Measurements from ENCODE around the gene HELZ2.

Gene HELZ2

DNA sequence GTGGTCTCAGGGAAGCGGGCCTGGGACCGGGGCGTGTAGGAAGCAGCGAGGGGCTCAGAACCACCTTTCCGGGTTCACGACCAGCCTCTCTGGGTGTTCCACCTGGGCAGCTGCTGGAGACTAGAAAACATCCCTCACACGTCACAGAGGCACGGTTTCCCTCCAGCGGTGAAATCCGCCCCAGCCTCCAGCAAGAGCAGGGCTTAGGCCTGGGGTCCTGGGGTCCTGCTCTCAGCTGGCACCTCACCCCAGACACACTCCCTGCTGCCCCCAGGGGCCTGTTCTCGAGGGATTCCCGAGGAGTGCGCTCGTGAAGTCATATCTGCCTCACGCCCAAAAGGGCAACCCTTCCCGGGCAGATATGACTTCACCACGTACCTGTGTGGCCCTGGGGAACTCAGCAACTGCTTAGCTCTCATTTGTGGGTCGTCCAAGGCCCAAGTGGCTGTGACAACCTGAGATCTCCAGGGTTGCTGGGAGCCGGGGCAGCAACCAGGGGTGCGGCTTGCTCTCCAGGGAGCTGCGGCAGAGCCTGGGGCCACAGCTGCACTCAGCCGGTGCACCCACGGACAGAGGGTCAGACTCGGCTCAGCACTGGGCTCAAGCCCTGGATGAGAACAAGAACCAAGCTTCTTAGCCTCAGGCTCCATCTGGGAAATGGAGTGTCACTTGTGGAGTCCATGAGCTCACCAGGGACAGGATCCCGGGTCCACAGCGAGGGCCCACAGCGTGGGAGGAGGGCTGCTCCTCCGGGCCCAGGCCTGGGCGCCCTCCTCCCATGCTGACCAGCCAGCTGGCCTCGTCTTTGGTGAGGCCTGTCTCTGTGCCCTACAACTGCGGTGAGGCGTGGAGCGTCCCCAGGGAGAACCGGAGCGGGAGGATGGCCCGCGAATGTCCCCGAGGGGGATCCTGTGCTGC, 19.4 kb downstream of the HELZ2 start:
- H3K27me3 ChIP-seq (ENCODE audit: control insufficient read depth, insufficient read depth, low read length) = peaks cover 4% of the 10 kb centered on the region
- H3K4me1 ChIP-seq (ENCODE audit: control insufficient read depth, insufficient read depth, low read length) = no peaks in the 10 kb centered on the region
- no peaks in the 10 kb centered on the region for H3K36me3 ChIP-seq (ENCODE audit: control insufficient read depth, insufficient read depth, low read length)
- no peak overlapping the region for H3K27ac ChIP-seq (ENCODE audit: low read depth, low read length)
- no peak overlapping the region for H3K9ac ChIP-seq (ENCODE audit: low read length)
- H3K4me3 ChIP-seq (ENCODE audit: low read length) = no peak overlapping the region

DNA sequence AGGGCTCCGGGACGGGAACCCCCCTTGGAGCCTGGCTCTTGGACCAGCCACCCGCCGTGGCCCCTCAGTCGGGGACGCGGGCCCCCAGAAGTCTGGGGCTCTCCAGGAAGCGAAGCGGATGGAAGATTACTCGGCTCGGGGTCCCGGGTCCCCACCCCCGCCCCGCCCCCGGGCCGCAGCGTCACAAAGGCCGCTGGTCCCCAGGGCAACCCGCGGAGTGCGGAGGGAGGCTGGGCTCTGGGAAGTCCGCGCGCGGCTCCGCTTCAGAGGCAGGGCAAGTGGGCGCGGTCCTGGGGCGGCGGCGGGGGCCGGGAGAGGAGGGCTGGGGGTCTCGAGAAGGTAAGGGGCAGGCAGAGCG, 20.1 kb downstream of the HELZ2 start, which contains the start of gene FNDC11:
Gene FNDC11 (plus strand): TSS at position 227 of the 358 bp plus-strand sequence. CDS start 1,505 bp downstream, outside the sequence.
- H3K27ac ChIP-seq (ENCODE audit: low read depth, low read length) = no peak within 1 kb of the TSS
- peak within 1 kb of the TSS; percentile 52 for H3K4me3 ChIP-seq (ENCODE audit: low read length)
- H3K27me3 ChIP-seq (ENCODE audit: control insufficient read depth, insufficient read depth, low read length) = peaks cover 4% of the 10 kb centered on the region
- H3K9ac ChIP-seq (ENCODE audit: low read length) = no peak within 1 kb of the TSS
- H3K36me3 ChIP-seq (ENCODE audit: control insufficient read depth, insufficient read depth, low read length) = no peaks in the 10 kb centered on the region
- H3K4me1 ChIP-seq (ENCODE audit: control insufficient read depth, insufficient read depth, low read length) = no peaks in the 10 kb centered on the region

DNA sequence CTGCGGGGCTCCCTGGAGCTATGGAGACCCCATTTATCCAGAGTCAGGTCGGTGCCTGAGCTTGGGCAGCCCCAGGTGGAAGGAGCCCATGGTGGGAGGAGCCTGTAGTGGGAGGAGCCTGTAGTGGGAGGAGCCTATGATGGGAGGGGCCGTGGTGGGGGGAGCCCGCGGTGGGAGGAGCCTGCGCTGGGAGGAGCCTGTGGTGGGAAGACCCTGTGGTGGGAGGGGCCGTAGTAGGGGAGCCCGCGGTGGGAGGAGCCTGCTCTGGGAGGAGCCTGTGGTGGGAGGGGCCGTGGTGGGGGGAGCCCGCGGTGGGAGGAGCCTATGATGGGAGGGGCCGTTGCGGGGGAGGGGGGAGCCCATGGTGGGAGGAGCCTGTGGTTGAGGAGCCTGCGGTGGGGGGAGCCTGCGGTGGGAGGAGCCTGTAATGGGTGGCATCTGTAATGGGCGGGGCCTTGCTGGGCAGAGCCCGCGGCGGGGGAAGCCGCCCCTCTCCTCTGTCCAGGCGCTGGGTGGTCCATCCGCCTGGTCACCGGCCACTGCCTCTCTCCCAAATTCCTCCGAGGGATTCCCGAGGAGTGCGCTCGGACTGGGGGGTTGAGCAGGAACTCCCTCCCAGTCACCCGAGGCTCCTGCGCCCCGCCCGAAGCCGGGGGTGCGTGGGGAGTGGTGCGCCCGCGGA, 20.6 kb downstream of the HELZ2 start:
- H3K9ac ChIP-seq (ENCODE audit: low read length) = no peak overlapping the region
- H3K4me3 ChIP-seq (ENCODE audit: low read length) = peak overlapping the region; percentile 52
- no peak overlapping the region for H3K27ac ChIP-seq (ENCODE audit: low read depth, low read length)
- no peaks in the 10 kb centered on the region for H3K4me1 ChIP-seq (ENCODE audit: control insufficient read depth, insufficient read depth, low read length)
- peaks cover 7% of the 10 kb centered on the region for H3K27me3 ChIP-seq (ENCODE audit: control insufficient read depth, insufficient read depth, low read length)
- no peaks in the 10 kb centered on the region for H3K36me3 ChIP-seq (ENCODE audit: control insufficient read depth, insufficient read depth, low read length)

DNA sequence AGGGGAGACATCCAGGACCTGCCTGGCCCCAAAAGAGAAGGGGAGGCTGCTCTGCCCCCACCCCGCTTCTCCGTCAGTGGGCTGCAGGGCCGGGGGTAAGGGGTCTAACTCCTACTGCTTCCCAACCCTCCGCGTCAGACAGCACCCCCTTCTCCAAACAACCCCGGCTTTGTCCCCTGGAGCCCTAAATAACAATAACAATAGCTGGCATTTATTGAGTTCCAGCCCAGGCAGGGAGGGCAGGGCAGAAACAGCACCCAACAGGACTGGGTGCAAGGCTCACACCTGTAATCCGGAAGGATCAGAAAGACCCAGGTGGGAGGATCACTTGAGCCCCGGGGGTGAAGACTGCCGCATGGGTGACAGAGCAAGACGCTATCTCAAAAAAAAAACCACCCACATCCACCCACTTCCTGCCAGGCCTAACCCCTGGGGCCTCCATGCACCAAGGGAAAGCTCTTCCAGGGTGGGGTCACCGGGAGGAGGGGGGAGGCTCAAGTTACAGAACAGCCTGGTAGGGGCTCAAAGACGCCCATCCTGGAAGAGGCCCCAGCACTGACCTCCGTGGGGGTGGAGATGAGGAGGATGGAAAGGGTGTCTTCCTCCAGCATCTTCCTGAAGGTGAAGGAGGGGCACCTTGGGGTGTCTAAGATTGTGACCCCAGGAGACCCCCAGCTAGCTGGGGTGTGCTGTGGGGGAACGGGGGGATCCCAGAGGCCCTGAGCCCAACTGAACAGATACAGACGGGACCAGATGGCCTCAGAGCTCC, 21.4 kb downstream of the HELZ2 start:
- Histone ChIP-seq H3K9ac (ENCODE audit: low read length) (no peak overlapping the region), H3K4me3 (ENCODE audit: low read length) (no peak overlapping the region)

DNA sequence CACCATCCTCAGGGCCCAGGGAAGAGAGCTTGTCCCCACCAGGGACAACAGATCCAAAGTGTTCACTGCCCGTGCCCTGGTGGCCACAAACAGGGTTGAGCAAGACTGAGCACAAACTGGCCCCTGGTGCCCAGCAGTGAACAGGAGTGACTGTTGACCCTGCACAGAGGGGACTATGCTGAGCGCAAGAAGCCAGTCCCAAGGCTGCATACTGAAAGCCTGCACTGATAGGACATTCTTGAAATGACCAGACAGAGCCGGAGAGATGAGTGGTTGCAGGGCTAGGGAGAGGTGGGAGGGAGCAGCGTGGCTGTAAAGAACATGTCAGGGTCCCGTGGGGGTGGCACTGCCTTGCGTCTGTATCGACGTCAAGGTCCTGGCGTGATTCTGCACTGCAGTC, 23.0 kb downstream of the HELZ2 start:
- no peak overlapping the region for H3K4me3 ChIP-seq (ENCODE audit: low read length)
- H3K36me3 ChIP-seq (ENCODE audit: control insufficient read depth, insufficient read depth, low read length) = no peaks in the 10 kb centered on the region
- H3K27ac ChIP-seq (ENCODE audit: low read depth, low read length) = no peak overlapping the region
- peaks cover 7% of the 10 kb centered on the region for H3K27me3 ChIP-seq (ENCODE audit: control insufficient read depth, insufficient read depth, low read length)
- H3K4me1 ChIP-seq (ENCODE audit: control insufficient read depth, insufficient read depth, low read length) = no peaks in the 10 kb centered on the region
- H3K9ac ChIP-seq (ENCODE audit: low read length) = no peak overlapping the region

More for the DNA sequence above, 21.4 kb downstream of the HELZ2 start:
- Histone ChIP-seq H3K36me3 (ENCODE audit: control insufficient read depth, insufficient read depth, low read length) (no peaks in the 10 kb centered on the region), H3K27ac (ENCODE audit: low read depth, low read length) (no peak overlapping the region), H3K4me1 (ENCODE audit: control insufficient read depth, insufficient read depth, low read length) (no peaks in the 10 kb centered on the region), H3K27me3 (ENCODE audit: control insufficient read depth, insufficient read depth, low read length) (peaks cover 7% of the 10 kb centered on the region)

DNA sequence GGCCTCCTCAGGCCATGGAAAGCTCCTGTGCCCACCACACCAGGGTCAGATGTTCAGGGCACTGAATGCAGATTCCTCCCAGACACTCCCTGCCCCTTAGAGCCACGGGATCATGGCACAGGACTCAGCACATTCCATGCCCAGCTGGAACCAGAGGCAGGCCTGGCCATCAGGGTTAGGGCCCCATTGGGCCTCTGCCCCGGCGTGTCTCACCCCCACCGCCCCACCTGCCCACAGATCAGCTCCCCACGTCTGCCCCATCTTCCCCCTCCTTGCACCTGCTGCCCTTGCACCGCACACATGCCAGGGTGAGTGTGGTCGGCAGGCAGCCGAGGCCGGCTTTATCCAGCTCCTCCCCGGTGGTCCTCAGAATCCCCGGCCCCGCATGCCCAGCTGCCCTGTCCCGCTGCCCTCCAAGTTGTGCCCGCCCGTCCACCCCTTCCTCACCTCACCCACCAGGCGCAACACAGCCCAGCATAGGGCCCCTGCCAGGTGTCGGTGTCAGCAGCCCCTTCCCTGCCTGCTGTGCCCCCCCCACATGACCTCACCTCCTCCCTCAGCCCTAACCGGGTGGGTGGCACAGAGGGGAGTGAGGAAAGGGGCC, 24.3 kb downstream of the HELZ2 start:
- H3K27me3 ChIP-seq (ENCODE audit: control insufficient read depth, insufficient read depth, low read length) = peaks cover 7% of the 10 kb centered on the region
- no peak overlapping the region for H3K9ac ChIP-seq (ENCODE audit: low read length)
- no peaks in the 10 kb centered on the region for H3K4me1 ChIP-seq (ENCODE audit: control insufficient read depth, insufficient read depth, low read length)
- no peaks in the 10 kb centered on the region for H3K36me3 ChIP-seq (ENCODE audit: control insufficient read depth, insufficient read depth, low read length)
- H3K4me3 ChIP-seq (ENCODE audit: low read length) = no peak overlapping the region
- no peak overlapping the region for H3K27ac ChIP-seq (ENCODE audit: low read depth, low read length)

DNA sequence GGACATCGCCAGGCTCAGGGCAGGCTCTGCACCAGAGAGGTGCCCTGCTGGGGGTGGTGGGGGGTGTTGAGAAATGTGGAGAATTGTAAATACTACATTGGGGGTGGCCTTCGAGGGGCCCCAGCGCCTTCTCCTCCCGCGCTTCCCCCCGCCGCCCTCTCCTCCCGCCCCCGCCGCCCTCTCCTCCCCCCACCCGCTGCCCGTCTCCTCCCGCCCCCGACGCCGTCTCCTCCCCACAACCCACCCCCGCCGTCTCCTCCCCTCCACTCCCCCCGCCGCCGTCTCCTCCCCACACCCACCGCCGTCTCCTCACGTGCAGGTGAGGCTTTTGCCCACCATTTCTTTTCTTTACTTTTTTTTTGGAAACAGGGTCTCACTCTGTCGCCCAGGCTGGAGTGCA, 25.0 kb downstream of the HELZ2 start:
- Histone ChIP-seq H3K4me3 (ENCODE audit: low read length) (no peak overlapping the region), H3K27ac (ENCODE audit: low read depth, low read length) (no peak overlapping the region), H3K36me3 (ENCODE audit: control insufficient read depth, insufficient read depth, low read length) (no peaks in the 10 kb centered on the region), H3K4me1 (ENCODE audit: control insufficient read depth, insufficient read depth, low read length) (no peaks in the 10 kb centered on the region), H3K9ac (ENCODE audit: low read length) (no peak overlapping the region), H3K27me3 (ENCODE audit: control insufficient read depth, insufficient read depth, low read length) (peaks cover 5% of the 10 kb centered on the region)

DNA sequence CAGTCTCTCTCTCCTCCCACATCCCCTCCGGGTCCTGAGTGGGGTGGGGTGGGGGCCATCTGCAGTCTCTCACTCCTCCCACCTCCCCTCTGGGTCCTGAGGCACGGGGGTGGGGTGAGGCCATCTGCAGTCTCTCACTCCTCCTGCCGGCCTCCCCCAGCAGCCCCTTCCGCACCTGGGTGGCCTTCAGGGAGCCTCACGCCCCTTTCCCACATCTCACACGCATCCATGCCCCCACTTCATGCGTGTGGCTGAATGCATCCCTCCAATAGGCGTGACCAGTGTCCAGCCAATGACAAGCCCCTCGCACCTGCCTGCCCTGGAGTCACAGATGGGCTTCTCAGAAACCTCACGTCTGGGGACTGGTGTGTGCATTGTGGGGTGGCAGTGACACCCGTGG, 25.5 kb downstream of the HELZ2 start:
- H3K27ac ChIP-seq (ENCODE audit: low read depth, low read length) = no peak overlapping the region
- H3K27me3 ChIP-seq (ENCODE audit: control insufficient read depth, insufficient read depth, low read length) = peaks cover 5% of the 10 kb centered on the region
- no peak overlapping the region for H3K9ac ChIP-seq (ENCODE audit: low read length)
- no peaks in the 10 kb centered on the region for H3K36me3 ChIP-seq (ENCODE audit: control insufficient read depth, insufficient read depth, low read length)
- no peaks in the 10 kb centered on the region for H3K4me1 ChIP-seq (ENCODE audit: control insufficient read depth, insufficient read depth, low read length)
- H3K4me3 ChIP-seq (ENCODE audit: low read length) = no peak overlapping the region

DNA sequence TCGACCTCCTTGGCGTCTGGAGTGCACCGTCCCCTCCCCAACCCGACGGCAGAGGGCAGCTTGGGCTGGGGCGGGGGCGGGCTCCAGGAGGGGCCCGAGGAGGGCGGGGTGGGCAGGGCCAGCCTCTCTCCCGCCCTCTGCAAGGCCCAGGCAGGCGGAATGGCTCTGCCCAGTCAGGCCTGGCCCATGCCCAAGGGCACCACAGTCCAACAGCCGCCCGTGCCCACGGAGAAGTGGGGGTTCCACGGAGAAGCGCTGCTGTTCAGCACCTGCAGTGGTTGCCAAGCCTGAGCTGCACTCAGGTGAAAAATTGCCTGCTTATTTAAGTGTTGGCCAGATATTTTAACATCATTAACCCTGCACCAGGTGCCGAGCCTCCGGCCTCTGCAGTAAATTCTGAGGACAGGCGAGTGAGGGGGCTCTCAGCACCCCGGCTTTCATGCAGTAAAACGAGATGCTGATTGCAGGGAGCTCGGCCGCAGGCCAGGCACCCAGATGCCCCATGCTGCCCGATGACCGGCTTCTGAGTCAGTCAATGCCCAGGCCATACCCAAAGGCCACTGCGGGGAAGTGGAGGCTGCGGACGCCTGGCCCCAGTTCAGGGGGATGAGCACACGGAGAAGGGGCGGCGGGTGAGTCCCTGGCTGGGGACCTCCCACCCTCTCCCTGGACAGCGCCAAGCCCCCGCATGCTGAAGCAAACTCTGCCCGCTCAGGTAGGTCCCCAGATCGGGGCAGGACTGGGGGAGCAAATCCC, 26.1 kb downstream of the HELZ2 start, which contains the start of gene SRMS:
Gene SRMS (minus strand): TSS at position 25 of the 756 bp plus-strand sequence. CDS start 286 bp downstream, outside the sequence.
- no peak within 1 kb of the TSS for H3K27ac ChIP-seq (ENCODE audit: low read depth, low read length)
- H3K9ac ChIP-seq (ENCODE audit: low read length) = no peak within 1 kb of the TSS
- H3K4me1 ChIP-seq (ENCODE audit: control insufficient read depth, insufficient read depth, low read length) = no peaks in the 10 kb centered on the region
- H3K4me3 ChIP-seq (ENCODE audit: low read length) = no peak within 1 kb of the TSS
- H3K36me3 ChIP-seq (ENCODE audit: control insufficient read depth, insufficient read depth, low read length) = no peaks in the 10 kb centered on the region
- peaks cover 5% of the 10 kb centered on the region for H3K27me3 ChIP-seq (ENCODE audit: control insufficient read depth, insufficient read depth, low read length)

DNA sequence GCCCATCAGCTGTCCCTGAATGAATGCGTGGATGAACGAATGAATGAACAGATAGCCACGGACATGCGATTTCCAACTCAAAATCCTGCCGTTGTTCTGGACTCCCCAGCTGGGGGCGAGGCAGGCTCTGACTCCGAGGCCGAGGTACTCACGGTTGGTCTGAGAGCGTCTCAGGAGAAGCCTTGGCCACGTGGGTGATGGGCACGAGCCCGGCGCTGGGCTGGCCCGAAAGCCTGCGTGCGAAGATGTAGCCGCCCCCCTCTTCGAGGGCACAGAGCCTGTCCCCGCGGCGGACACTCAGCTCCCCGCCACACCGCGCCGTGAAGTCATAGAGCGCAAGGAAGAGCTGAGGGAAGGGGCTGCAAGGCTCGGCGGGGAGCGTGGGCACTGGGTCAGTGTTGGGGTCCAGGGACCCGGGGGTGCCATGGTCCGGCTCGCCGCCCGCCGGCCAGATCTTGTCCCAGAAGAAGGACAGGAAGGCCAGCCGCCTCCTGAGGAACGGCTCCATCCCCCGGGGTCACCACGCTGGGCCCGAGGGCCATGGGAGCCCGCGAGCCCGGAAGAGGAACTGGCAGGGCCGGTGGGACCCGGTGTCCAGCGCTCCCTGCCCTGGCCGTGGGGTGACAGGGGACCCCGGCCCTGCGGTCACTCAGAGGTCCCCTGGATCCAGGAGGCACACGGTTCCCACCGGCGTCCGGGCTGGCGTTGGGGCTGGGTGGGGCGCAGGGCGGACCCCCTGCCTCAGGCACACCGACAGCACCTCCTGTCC, 26.9 kb downstream of the HELZ2 start:
- H3K4me1 ChIP-seq (ENCODE audit: control insufficient read depth, insufficient read depth, low read length) = no peaks in the 10 kb centered on the region
- no peak overlapping the region for H3K9ac ChIP-seq (ENCODE audit: low read length)
- peaks cover 5% of the 10 kb centered on the region for H3K27me3 ChIP-seq (ENCODE audit: control insufficient read depth, insufficient read depth, low read length)
- H3K27ac ChIP-seq (ENCODE audit: low read depth, low read length) = no peak overlapping the region
- H3K36me3 ChIP-seq (ENCODE audit: control insufficient read depth, insufficient read depth, low read length) = no peaks in the 10 kb centered on the region
- no peak overlapping the region for H3K4me3 ChIP-seq (ENCODE audit: low read length)
